ENCODE data around the gene DPP6. TPM values are rescaled to one million over a fixed set of nuclear protein-coding genes. Genes with fewer than 3 reads are reported as not detected.

DPP6 gene
- total and polyA plus RNA-seq, 2 experiments from 2014 or later, result not detected

GRCh38 chr7:154937837-154938236 is 885.6 kb downstream of the DPP6 start (continued):
- TF ChIP-seq, protein P1, sequence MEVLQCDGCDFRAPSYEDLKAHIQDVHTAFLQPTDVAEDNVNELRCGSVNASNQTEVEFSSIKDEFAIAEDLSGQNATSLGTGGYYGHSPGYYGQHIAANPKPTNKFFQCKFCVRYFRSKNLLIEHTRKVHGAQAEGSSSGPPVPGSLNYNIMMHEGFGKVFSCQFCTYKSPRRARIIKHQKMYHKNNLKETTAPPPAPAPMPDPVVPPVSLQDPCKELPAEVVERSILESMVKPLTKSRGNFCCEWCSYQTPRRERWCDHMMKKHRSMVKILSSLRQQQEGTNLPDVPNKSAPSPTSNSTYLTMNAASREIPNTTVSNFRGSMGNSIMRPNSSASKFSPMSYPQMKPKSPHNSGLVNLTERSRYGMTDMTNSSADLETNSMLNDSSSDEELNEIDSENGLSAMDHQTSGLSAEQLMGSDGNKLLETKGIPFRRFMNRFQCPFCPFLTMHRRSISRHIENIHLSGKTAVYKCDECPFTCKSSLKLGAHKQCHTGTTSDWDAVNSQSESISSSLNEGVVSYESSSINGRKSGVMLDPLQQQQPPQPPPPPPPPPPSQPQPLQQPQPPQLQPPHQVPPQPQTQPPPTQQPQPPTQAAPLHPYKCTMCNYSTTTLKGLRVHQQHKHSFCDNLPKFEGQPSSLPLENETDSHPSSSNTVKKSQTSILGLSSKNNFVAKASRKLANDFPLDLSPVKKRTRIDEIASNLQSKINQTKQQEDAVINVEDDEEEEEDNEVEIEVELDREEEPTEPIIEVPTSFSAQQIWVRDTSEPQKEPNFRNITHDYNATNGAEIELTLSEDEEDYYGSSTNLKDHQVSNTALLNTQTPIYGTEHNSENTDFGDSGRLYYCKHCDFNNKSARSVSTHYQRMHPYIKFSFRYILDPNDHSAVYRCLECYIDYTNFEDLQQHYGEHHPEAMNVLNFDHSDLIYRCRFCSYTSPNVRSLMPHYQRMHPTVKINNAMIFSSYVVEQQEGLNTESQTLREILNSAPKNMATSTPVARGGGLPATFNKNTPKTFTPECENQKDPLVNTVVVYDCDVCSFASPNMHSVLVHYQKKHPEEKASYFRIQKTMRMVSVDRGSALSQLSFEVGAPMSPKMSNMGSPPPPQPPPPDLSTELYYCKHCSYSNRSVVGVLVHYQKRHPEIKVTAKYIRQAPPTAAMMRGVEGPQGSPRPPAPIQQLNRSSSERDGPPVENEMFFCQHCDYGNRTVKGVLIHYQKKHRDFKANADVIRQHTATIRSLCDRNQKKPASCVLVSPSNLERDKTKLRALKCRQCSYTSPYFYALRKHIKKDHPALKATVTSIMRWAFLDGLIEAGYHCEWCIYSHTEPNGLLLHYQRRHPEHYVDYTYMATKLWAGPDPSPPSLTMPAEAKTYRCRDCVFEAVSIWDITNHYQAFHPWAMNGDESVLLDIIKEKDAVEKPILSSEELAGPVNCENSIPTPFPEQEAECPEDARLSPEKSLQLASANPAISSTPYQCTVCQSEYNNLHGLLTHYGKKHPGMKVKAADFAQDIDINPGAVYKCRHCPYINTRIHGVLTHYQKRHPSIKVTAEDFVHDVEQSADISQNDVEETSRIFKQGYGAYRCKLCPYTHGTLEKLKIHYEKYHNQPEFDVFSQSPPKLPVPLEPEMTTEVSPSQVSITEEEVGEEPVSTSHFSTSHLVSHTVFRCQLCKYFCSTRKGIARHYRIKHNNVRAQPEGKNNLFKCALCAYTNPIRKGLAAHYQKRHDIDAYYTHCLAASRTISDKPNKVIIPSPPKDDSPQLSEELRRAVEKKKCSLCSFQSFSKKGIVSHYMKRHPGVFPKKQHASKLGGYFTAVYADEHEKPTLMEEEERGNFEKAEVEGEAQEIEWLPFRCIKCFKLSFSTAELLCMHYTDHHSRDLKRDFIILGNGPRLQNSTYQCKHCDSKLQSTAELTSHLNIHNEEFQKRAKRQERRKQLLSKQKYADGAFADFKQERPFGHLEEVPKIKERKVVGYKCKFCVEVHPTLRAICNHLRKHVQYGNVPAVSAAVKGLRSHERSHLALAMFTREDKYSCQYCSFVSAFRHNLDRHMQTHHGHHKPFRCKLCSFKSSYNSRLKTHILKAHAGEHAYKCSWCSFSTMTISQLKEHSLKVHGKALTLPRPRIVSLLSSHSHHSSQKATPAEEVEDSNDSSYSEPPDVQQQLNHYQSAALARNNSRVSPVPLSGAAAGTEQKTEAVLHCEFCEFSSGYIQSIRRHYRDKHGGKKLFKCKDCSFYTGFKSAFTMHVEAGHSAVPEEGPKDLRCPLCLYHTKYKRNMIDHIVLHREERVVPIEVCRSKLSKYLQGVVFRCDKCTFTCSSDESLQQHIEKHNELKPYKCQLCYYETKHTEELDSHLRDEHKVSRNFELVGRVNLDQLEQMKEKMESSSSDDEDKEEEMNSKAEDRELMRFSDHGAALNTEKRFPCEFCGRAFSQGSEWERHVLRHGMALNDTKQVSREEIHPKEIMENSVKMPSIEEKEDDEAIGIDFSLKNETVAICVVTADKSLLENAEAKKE (CRISPR knock-in tag; IDR thresholded peaks at IDR 0.05), result no peak

DNA sequence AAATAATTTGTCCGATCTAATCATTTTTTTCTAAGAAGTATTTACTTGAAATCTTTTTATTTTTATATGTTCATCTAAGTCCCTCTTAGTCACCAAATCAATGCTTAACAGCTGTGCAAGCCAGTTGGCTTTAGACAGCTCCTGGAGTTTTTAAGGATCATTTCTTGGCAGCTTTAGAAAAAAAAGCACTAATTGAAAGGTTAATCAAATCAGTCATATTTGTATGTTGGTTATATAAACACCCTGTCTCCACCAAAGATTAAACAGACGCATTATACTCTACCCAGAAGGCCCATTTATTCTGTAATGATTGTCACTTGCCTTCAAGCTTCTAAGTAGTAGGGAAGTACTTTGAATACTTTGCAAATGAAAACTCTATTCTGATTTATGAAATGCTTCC is 890.5 kb downstream of the DPP6 start:
- Histone ChIP-seq H3K79me2 (replicated peaks; ENCODE audit: insufficient read depth) (no peaks in the 10 kb centered on the region), H3K4me1 (ENCODE audit: insufficient read depth) (no peaks in the 10 kb centered on the region), H3K36me3 (ENCODE audit: insufficient read depth) (peaks cover 28% of the 10 kb centered on the region), H4K20me1 (replicated peaks; ENCODE audit: insufficient read depth) (no peaks in the 10 kb centered on the region), H3K9me2 (ENCODE audit: insufficient read depth) (peaks cover 5% of the 10 kb centered on the region; the same call in 1 of the 2 replicates), H3K27me3 (ENCODE audit: insufficient read depth) (no peaks in the 10 kb centered on the region), H3K4me3 (no peak overlapping the region), H2AFZ (no peak overlapping the region), H3K4me2 (no peak overlapping the region), H3K27ac (ENCODE audit: low read depth) (no peak overlapping the region), H3F3A (replicated peaks; ENCODE audit: low read depth) (no peaks in the 10 kb centered on the region)
- no peak for ATAC-seq
- no peak for TF ChIP-seq POLR2AphosphoS5 (IDR thresholded peaks at IDR 0.05; ENCODE audit: low read depth)
- Mint-ChIP-seq H3K27ac (no peak overlapping the region), H3K36me3 (ENCODE audit: low read depth) (peaks cover 74% of the 10 kb centered on the region), H3K9me3 (peaks cover 29% of the 10 kb centered on the region), H3K4me3 (no peak overlapping the region), H3K27me3 (ENCODE audit: insufficient read depth, low read depth, poor library complexity) (no peaks in the 10 kb centered on the region), H3K4me1 (no peaks in the 10 kb centered on the region)
- DNase-seq (ENCODE audit: low spot score), result no peak
